Activated CD8-positive, alpha-beta T cell treated with anti-CD3 and anti-CD28 coated beads, Interleukin-2, amount 10 ng/mL, durations not matched to agents 7 days and 5 days (primary cell): ENCODE measurements around the gene NELL1. TPM values are rescaled to one million over a fixed set of nuclear protein-coding genes. Genes with fewer than 3 reads are reported as not detected.

Source experiments
- ATAC-seq: fragments of 150-1000 bp; cut with Tn5 transposase; one replicate; pipeline ENCODE4 v1.10.0; 2021; ENCODE audit warnings: moderate library complexity
- CTCF ChIA-PET: fragments of 350-600 bp; sonication (Branson Sonifier 250); formaldehyde crosslinking; loops from one replicate; lab custom pipeline; 2021; ENCODE audit warnings: antibody characterized with exemption; lab: Charles Lee
- POLR2A ChIA-PET: fragments of 350-600 bp; sonication (Branson Sonifier 250); formaldehyde crosslinking; loops from one replicate; lab custom pipeline; 2021; ENCODE audit warnings: antibody characterized with exemption; lab: Charles Lee
- DNase-seq: peaks from one replicate; pipeline ENCODE4 v3.0.0-alpha.2; 2020
- H3K27ac Mint-ChIP-seq: one replicate; pipeline ENCODE4 v1.8.0; 2021; ENCODE audit warnings: mild to moderate bottlenecking, mixed read lengths
- H3K27me3 Mint-ChIP-seq: one replicate; pipeline ENCODE4 v1.8.0; 2021; ENCODE audit warnings: low read depth, mixed read lengths
- H3K36me3 Mint-ChIP-seq: one replicate; pipeline ENCODE4 v1.8.0; 2021; ENCODE audit warnings: low read depth, mixed read lengths
- H3K4me1 Mint-ChIP-seq: one replicate; pipeline ENCODE4 v1.8.0; 2021; ENCODE audit warnings: low read depth, mixed read lengths
- H3K4me3 Mint-ChIP-seq: one replicate; pipeline ENCODE4 v1.8.0; 2021; ENCODE audit warnings: mild to moderate bottlenecking, mixed read lengths
- H3K9me3 Mint-ChIP-seq: one replicate; pipeline ENCODE4 v1.8.0; 2022; ENCODE audit warnings: mixed read lengths; ENCODE audit not compliant: insufficient read depth
- total RNA-seq, 2 experiments: library from RNA; stranded (reverse); gene quantifications; one replicate each; pipeline ENCODE4 v1.2.3, GENCODE V29; 2021

NELL1 gene
- total RNA-seq, 2 experiments from 2014 or later: not detected

DNA sequence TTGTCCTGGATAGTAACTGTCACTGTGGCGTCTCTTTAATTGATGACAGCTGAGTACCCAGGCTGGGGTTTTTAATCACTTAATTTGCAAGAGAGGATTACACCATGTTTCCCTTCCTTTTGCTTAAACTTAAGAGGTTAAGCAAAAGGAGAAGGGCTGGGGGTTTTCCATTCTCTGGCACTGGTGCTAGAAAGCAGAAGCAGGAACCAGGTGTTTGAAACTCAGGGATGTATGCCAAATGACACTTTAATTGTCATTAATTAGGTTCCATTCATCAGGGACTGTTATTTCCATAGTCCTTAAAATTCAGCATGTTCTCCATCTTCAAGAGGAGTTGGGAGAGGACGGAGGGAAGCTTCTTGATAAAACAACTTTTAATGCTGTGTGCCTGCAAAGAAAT, 746.2 kb downstream of the NELL1 start:
- Mint-ChIP-seq H3K4me3 (no peak overlapping the region), H3K9me3 (peaks cover 25% of the 10 kb centered on the region), H3K4me1 (no peaks in the 10 kb centered on the region), H3K27me3 (no peaks in the 10 kb centered on the region), H3K36me3 (no peaks in the 10 kb centered on the region), H3K27ac (no peak overlapping the region)
- no peak for DNase-seq
- no peak for ATAC-seq
- POLR2A ChIA-PET: no interaction called here
- CTCF ChIA-PET: no interaction called here

DNA sequence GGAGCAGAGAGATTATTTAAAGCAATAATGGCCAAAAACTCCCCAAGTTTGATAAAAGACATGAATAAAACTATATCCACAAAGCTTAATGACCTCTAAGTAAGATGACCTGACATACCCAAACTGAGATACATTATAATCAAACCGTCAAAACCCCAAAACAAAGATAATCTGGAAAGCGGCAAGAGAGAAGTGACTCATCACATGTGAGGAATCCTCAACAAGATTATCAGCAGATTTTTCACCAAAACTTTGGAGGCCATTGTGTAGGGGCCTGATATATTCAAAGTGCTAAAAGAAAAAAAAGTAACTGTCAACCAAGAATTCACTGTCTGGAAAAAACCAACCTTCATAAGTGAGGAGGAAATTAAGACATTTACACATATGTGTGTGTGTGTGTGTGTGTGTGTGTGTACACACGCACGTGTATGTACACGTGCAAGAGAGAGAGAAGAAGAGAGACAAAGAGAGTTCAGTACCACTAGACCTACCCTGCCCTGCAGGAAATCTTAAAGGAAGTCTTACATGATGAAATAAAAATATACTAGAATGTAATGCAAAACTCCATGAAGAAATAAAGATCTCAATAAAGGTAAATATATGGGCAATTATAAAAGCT, 752.4 kb downstream of the NELL1 start:
- Mint-ChIP-seq H3K4me1 (no peaks in the 10 kb centered on the region), H3K36me3 (no peaks in the 10 kb centered on the region), H3K27ac (no peak overlapping the region), H3K4me3 (no peak overlapping the region), H3K9me3 (peaks cover 16% of the 10 kb centered on the region), H3K27me3 (no peaks in the 10 kb centered on the region)
- DNase-seq: no peak
- no peak for ATAC-seq
- ChIA-PET CTCF (no interaction called here), POLR2A (no interaction called here)

DNA sequence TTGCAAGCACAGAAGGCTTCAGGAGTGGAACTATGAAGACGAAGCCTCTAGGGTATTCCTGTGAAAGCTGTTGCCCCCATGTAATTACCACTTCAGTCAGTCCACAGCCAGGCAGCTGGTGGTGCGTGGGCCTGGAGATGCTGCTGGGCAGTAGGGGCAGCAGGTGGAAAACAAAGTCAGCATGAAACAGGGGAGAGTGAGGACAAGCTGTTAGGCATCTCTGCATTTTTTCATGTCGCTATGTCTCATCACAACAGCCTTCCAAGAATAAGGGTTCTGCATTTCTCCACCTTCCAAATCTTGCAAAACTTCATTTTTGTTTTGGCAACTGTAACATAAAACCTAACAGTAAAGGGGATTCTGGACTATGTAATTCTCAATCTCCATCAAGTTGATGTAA, 757.5 kb downstream of the NELL1 start:
- Mint-ChIP-seq H3K27me3 (no peaks in the 10 kb centered on the region), H3K4me1 (no peaks in the 10 kb centered on the region), H3K36me3 (no peaks in the 10 kb centered on the region), H3K27ac (no peak overlapping the region), H3K9me3 (no peaks in the 10 kb centered on the region), H3K4me3 (no peak overlapping the region)
- DNase-seq (no peak), ATAC-seq (no peak)
- POLR2A ChIA-PET: no interaction called here
- CTCF ChIA-PET: no interaction called here

DNA sequence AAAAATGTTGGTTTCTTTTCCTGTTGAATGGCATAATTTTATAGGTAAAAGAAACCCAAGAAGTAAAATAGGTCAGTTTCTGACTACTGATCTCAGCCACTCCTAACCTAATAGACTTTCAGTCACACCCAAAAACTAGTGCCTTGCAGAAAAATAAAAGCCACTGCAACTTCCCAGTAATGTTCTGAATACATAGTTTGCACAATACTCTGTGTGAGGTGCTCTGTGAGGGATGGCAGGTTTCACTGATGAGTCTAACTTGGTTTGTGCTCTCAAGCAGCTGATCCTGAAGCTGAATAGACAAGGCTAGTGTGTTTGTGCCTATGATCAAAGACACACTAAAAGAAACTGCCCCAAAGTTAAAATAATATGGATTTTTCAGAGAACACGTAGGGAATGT, 758.3 kb downstream of the NELL1 start:
- Mint-ChIP-seq H3K4me3 (no peak overlapping the region), H3K4me1 (no peaks in the 10 kb centered on the region), H3K9me3 (no peaks in the 10 kb centered on the region), H3K27ac (no peak overlapping the region), H3K36me3 (no peaks in the 10 kb centered on the region), H3K27me3 (no peaks in the 10 kb centered on the region)
- ChIA-PET CTCF (no interaction called here), POLR2A (no interaction called here)
- no peak for ATAC-seq
- no peak for DNase-seq

DNA sequence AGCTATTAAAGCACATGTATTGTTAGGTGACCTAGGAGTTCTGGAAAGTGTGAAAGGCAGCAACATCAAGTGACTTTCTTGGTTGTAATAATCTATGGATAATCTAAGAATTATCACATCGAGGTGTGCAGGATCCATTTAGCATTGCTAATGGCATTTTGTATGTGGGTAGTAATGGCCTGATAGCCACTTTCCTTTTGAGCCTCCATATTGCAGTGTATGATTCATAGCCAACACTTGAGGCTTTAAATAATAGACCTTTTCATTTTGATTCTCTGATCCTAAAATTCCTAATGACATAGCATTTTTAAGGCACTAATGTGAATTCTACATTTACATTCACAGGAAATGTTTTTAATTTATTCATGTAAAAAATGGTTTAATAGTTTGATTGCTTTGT, 759.4 kb downstream of the NELL1 start:
- no peaks in the 10 kb centered on the region for H3K4me1 Mint-ChIP-seq
- no peak overlapping the region for H3K4me3 Mint-ChIP-seq
- no peak overlapping the region for H3K27ac Mint-ChIP-seq
- no peaks in the 10 kb centered on the region for H3K27me3 Mint-ChIP-seq
- no peaks in the 10 kb centered on the region for H3K9me3 Mint-ChIP-seq
- ATAC-seq (no peak), DNase-seq (no peak)
- POLR2A ChIA-PET: no interaction called here
- H3K36me3 Mint-ChIP-seq: no peaks in the 10 kb centered on the region
- CTCF ChIA-PET: no interaction called here

DNA sequence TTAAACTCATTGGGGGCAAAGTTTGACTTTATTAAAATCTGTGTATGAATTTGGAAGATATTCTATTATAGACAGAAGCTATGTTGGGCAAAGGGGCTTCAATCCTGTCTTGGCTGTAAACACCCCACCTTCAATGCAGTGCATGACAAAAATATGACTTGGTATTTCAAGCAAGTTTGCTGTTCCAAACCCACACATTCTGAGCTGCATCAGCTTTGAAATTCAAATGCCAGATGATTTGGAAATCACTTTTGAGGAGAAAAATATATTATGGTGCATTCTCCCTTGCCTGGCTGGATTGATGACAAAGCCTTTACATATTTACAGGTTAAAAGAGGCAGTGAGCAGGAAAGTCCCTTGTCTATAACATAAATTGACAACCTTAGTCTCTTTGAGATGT, 760.0 kb downstream of the NELL1 start:
- ATAC-seq: no peak
- ChIA-PET POLR2A (no interaction called here), CTCF (no interaction called here)
- no peaks in the 10 kb centered on the region for H3K27me3 Mint-ChIP-seq
- no peaks in the 10 kb centered on the region for H3K4me1 Mint-ChIP-seq
- DNase-seq: no peak
- no peaks in the 10 kb centered on the region for H3K36me3 Mint-ChIP-seq
- no peak overlapping the region for H3K27ac Mint-ChIP-seq
- no peak overlapping the region for H3K4me3 Mint-ChIP-seq
- no peaks in the 10 kb centered on the region for H3K9me3 Mint-ChIP-seq

DNA sequence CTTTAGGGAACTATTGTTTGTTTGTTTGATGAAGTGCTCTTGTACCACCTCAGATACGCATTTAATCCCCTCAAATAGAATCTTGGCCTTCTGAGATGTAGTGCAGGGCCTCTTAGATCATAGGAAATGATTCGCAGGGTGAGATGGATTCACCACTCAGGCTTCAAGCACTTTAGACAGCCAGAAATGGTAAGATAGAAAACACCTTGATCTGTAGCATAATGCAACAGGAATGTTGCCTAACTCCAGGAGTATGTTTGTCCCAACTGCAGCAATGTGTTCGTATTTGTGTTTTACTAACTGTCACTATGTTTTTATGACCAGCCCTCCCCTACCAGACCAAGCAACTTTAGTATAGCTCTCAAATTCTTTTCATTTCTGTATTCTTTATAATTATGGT, 761.2 kb downstream of the NELL1 start:
- POLR2A ChIA-PET: no interaction called here
- Mint-ChIP-seq H3K4me1 (no peaks in the 10 kb centered on the region), H3K4me3 (no peak overlapping the region), H3K27me3 (no peaks in the 10 kb centered on the region), H3K36me3 (no peaks in the 10 kb centered on the region), H3K27ac (no peak overlapping the region), H3K9me3 (no peaks in the 10 kb centered on the region)
- CTCF ChIA-PET: no interaction called here
- ATAC-seq: no peak
- no peak for DNase-seq

DNA sequence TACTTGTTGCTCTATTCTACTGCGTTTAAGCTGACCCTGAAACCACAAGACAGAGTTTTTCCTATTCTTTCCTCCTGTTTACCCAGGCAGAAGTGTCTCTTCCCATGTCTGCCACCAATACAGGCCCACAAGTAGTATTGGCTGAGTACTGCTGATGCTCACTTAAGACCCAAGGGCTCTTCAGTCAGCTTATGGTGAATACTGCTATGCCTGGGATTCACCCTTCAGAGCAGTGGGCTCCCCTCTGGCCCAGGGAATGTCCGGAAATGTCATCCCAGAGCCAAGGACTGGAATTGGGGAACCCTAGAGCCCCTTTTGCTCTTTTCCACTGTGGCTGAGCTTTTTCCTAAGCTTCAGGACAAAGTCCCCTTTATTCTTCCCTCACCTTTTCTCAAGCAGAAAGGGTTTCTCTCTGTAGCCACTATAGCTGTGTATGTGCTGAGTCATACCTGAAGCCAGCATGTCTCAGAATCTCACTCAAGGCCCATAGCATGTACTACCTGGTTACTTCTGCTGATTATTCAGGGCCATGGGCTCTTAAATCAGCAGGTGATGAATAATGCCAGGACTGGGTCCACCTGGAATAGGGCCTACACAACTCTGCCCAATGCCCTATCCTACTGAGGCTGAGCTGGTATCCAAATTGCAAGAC, 777.7 kb downstream of the NELL1 start:
- H3K27ac Mint-ChIP-seq: no peak overlapping the region

DNA sequence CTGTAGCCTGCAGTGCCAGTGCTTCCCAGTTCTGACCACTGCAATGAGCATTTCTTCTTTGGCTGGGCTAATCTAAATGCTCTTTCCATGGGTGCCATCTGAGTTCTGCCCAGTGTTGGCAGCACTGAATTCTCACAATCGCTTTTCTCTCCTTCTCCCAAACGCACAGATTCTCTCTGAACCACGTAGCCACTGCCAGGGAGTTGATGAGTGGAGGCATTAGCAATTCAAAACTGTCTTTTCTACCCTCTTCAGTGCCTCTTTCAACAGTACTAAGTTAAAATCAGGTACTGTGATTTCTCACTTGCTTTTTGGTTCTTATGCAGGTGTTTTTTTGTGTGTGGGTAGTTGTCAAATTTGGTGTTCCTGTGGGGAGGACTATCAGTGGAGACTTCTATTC, 778.5 kb downstream of the NELL1 start:
- Mint-ChIP-seq H3K27ac (no peak overlapping the region), H3K4me1 (no peaks in the 10 kb centered on the region), H3K4me3 (no peak overlapping the region), H3K27me3 (no peaks in the 10 kb centered on the region), H3K36me3 (no peaks in the 10 kb centered on the region), H3K9me3 (peaks cover 14% of the 10 kb centered on the region)
- no peak for ATAC-seq
- CTCF ChIA-PET: no interaction called here
- POLR2A ChIA-PET: no interaction called here
- DNase-seq: no peak

More for the DNA sequence above, 777.7 kb downstream of the NELL1 start:
- Mint-ChIP-seq H3K9me3 (peaks cover 14% of the 10 kb centered on the region), H3K36me3 (no peaks in the 10 kb centered on the region), H3K4me1 (no peaks in the 10 kb centered on the region), H3K27me3 (no peaks in the 10 kb centered on the region), H3K4me3 (no peak overlapping the region)
- POLR2A ChIA-PET: no interaction called here
- DNase-seq (no peak), ATAC-seq (no peak)
- CTCF ChIA-PET: no interaction called here

DNA sequence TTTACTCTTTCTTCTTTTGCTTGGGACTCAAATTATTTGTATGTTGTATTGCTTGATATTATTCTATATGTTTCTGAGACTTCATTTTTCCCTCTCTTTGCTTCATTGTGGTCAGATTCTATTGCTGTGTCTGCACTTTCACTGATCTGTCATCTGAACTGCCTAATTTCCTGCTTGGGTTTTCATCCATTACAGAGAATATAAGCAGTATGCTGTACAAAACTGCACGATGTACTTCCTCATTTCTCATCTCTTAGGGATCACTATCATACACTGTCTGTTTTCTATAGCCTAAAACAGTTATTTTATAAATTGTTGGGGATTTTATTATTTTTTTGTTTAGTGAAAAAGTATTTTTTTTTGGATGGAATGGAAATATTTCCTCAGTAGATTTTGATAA, 786.8 kb downstream of the NELL1 start:
- Mint-ChIP-seq H3K27ac (no peak overlapping the region), H3K4me3 (no peak overlapping the region), H3K27me3 (no peaks in the 10 kb centered on the region), H3K9me3 (peaks cover 7% of the 10 kb centered on the region), H3K36me3 (no peaks in the 10 kb centered on the region), H3K4me1 (no peaks in the 10 kb centered on the region)
- POLR2A ChIA-PET: no interaction called here
- ATAC-seq (no peak), DNase-seq (no peak)
- CTCF ChIA-PET: no interaction called here

DNA sequence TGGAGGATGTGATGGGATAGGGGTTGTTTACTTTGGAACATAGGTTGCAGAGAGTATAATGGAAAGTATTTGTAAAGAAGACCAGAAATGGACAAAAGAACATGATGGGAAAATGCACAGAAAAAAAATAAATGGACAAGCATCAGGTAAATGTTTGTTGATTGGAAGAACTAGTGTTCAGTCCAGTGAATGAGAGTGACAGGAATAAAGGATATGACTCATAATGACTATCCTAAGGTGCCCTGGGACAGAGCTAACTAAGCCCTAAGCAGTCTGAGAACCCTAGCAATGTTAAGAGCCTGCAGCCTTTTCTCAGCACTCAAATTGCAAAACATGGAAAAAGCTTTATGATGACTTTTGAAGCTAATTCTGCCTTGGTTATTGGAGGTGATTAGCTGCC, 790.7 kb downstream of the NELL1 start:
- POLR2A ChIA-PET: no interaction called here
- no peak overlapping the region for H3K27ac Mint-ChIP-seq
- H3K9me3 Mint-ChIP-seq: no peaks in the 10 kb centered on the region
- no peak for DNase-seq
- no peaks in the 10 kb centered on the region for H3K4me1 Mint-ChIP-seq
- H3K4me3 Mint-ChIP-seq: no peak overlapping the region
- H3K36me3 Mint-ChIP-seq: no peaks in the 10 kb centered on the region
- H3K27me3 Mint-ChIP-seq: no peaks in the 10 kb centered on the region
- CTCF ChIA-PET: no interaction called here
- ATAC-seq: no peak

DNA sequence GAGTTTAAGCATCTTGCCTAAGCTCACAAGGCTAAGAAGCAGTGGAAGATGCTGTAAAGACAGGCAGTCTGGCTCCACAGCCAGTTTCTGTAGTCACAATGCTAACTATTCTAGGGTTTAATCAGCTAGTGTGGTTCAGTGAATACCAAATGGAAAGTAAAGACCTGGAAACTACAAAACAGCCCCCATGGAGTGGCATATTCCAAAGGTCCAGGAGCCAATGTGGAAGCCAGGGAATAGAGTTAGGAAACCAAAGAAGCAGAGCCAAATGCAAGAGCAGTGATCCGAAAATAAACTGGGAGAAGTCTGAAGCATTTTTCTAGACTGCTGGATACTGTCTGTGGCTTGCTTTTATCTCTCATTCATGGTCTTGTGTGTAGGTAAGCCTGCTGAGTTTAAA, 792.3 kb downstream of the NELL1 start:
- no peak for ATAC-seq
- H3K36me3 Mint-ChIP-seq: no peaks in the 10 kb centered on the region
- CTCF ChIA-PET: no interaction called here
- H3K27me3 Mint-ChIP-seq: no peaks in the 10 kb centered on the region
- H3K4me3 Mint-ChIP-seq: no peak overlapping the region
- DNase-seq: no peak
- no peak overlapping the region for H3K27ac Mint-ChIP-seq
- H3K4me1 Mint-ChIP-seq: no peaks in the 10 kb centered on the region
- POLR2A ChIA-PET: no interaction called here
- no peaks in the 10 kb centered on the region for H3K9me3 Mint-ChIP-seq
